Gastrocnemius medialis (tissue), 4 donors: ENCODE measurements around the gene MYO16. TPM values are rescaled to one million over a fixed set of nuclear protein-coding genes. Genes with fewer than 3 reads are reported as not detected.

Experiments used
- ATAC-seq, 2 donors: fragments of 150-250 bp; one replicate each; pipeline ENCODE4 v1.9.1; 2016
- DNase-seq, 2 donors: peaks; one replicate each; pipeline ENCODE4 v3.0.0-alpha.2; 2019
- H3K27ac ChIP-seq, 4 donors: fragments of 200-600 bp; sonication (generic); 1 replicate in 1 of 4; 2 replicates in 3 of 4; pipeline ENCODE4 v1.5.1; 2016 to 2018; ENCODE audit warnings: mild to moderate bottlenecking in 2 of 4, moderate library complexity in 1 of 4
- H3K27me3 ChIP-seq, 3 donors: fragments of 200-600 bp; sonication (generic) in 2 of 3; 1 replicate in 1 of 3; 2 replicates in 2 of 3; pipeline versions ENCODE4 v1.5.1 to v1.6.0; 2016 to 2019; ENCODE audit warnings: mild to moderate bottlenecking in 1 of 3, moderate library complexity in 1 of 3
- H3K36me3 ChIP-seq, 2 donors: fragments of 200-600 bp; sonication (generic) in 1 of 2; one replicate each; pipeline ENCODE4 v1.5.1; 2017 to 2018
- H3K4me1 ChIP-seq, 2 donors: fragments of 200-600 bp; sonication (generic) in 1 of 2; one replicate each; pipeline ENCODE4 v1.5.1; 2016 to 2017; ENCODE audit warnings: mild to moderate bottlenecking in 2 of 2
- H3K4me3 ChIP-seq, 4 donors: fragments of 200-600 bp; sonication (generic) in 3 of 4; 1 replicate in 1 of 4; 2 replicates in 3 of 4; pipeline ENCODE4 v1.5.1; 2016 to 2019; ENCODE audit warnings: mild to moderate bottlenecking in 2 of 4
- H3K9me3 ChIP-seq, 3 donors: fragments of 200-600 bp; sonication (generic) in 2 of 3; 1 replicate in 1 of 3; 2 replicates in 2 of 3; pipeline ENCODE4 v1.5.1; 2016 to 2019
- CTCF ChIP-seq, 5 experiments: fragments of 450-650 bp in 3 of 5; fragments of 200-600 bp in 2 of 5; sonication (generic) in 2 of 5; IDR thresholded peaks in 4 of 5; conservative IDR thresholded peaks in 1 of 5; 1 replicate in 4 of 5; 2 replicates in 1 of 5; pipeline ENCODE4 v1.5.1; 2016 to 2019; ENCODE audit warnings: antibody characterized with exemption in 5 of 5, mild to moderate bottlenecking in 3 of 5, moderate library complexity in 3 of 5
- POLR2A ChIP-seq, 2 donors: fragments of 450-650 bp; IDR thresholded peaks; one replicate each; pipeline ENCODE4 v1.6.1; 2017; ENCODE audit warnings: antibody characterized with exemption in 2 of 2, mild to moderate bottlenecking in 2 of 2, moderate library complexity in 2 of 2
- in situ Hi-C, 4 donors: fragments of 200-750 bp; cut with MboI; loops; one replicate each; pipeline versions ENCODE4 v1.15.0 to v1.8.0; 2017; ENCODE audit warnings: low sequenced_read_pairs in 4 of 4
- intact Hi-C: fragments of 100-400 bp; cut with DNase I; formaldehyde crosslinking; loops from one replicate; pipeline ENCODE4 v1.15.1; 2023; ENCODE audit warnings: low total_unique reads
- total RNA-seq, 4 donors: library from RNA; depleted of rRNA; stranded (reverse); fragments of >200 nt; gene quantifications; one replicate each; pipeline versions ENCODE4 v1.1.0 to v1.2.3, GENCODE V29; 2016

Gene MYO16
- total RNA-seq, 4 donors from 2014 or later, result 0.02 TPM; not detected in 3

GRCh38 chr13:109226631-109227030 is 597.2 kb downstream of the MYO16 start:
- Histone ChIP-seq H3K4me1 (no peaks in the 10 kb centered on the region), H3K9me3 (no peaks in the 10 kb centered on the region), H3K4me3 (no peak overlapping the region), H3K36me3 (no peaks in the 10 kb centered on the region), H3K27me3 (no peaks in the 10 kb centered on the region), H3K27ac (no peak overlapping the region)
- intact Hi-C loops, result no loop called here
- in situ Hi-C loops, result no loop called here
- no peak for ATAC-seq
- DNase-seq, result no peak
- no peak for TF ChIP-seq POLR2A (IDR thresholded peaks at IDR 0.05)

- DNase-seq (no peak), ATAC-seq (no peak)
- H3K27me3 ChIP-seq, result no peaks in the 10 kb centered on the region
- H3K4me1 ChIP-seq, result no peaks in the 10 kb centered on the region
- H3K36me3 ChIP-seq, result no peaks in the 10 kb centered on the region
- TF ChIP-seq CTCF (IDR thresholded peaks at IDR 0.05 in 4 of 5, conservative IDR thresholded peaks at IDR 0.05 in 1 of 5) (no peak), POLR2A (IDR thresholded peaks at IDR 0.05) (no peak)
- H3K4me3 ChIP-seq, result no peak overlapping the region
- intact Hi-C loops (no loop called here), in situ Hi-C loops (no loop called here)
- no peak overlapping the region for H3K27ac ChIP-seq
- no peaks in the 10 kb centered on the region for H3K9me3 ChIP-seq
These were observed 598.0 kb downstream of the MYO16 start for GRCh38 chr13:109227344-109227940.

- Histone ChIP-seq H3K27me3 (no peaks in the 10 kb centered on the region), H3K9me3 (no peaks in the 10 kb centered on the region), H3K4me1 (no peaks in the 10 kb centered on the region), H3K36me3 (no peaks in the 10 kb centered on the region), H3K27ac (no peak overlapping the region), H3K4me3 (no peak overlapping the region)
- no peak for TF ChIP-seq POLR2A (IDR thresholded peaks at IDR 0.05)
- no peak for TF ChIP-seq CTCF (IDR thresholded peaks at IDR 0.05 in 4 of 5, conservative IDR thresholded peaks at IDR 0.05 in 1 of 5)
- in situ Hi-C loops (no loop called here), intact Hi-C loops (no loop called here)
- no peak for ATAC-seq
- DNase-seq, result no peak
These were observed 598.8 kb downstream of the MYO16 start for GRCh38 chr13:109228211-109228610.

- H3K36me3 ChIP-seq, result no peaks in the 10 kb centered on the region
- H3K27me3 ChIP-seq, result no peaks in the 10 kb centered on the region
- H3K9me3 ChIP-seq, result no peaks in the 10 kb centered on the region
- H3K4me3 ChIP-seq, result no peak overlapping the region
- TF ChIP-seq CTCF (IDR thresholded peaks at IDR 0.05 in 4 of 5, conservative IDR thresholded peaks at IDR 0.05 in 1 of 5) (no peak), POLR2A (IDR thresholded peaks at IDR 0.05) (no peak)
- in situ Hi-C loops, result no loop called here
- intact Hi-C loops, result no loop called here
- DNase-seq, result no peak
- H3K27ac ChIP-seq, result no peak overlapping the region
- H3K4me1 ChIP-seq, result no peaks in the 10 kb centered on the region
- ATAC-seq, result no peak
These were observed 602.5 kb downstream of the MYO16 start for GRCh38 chr13:109231888-109232287.

DNA sequence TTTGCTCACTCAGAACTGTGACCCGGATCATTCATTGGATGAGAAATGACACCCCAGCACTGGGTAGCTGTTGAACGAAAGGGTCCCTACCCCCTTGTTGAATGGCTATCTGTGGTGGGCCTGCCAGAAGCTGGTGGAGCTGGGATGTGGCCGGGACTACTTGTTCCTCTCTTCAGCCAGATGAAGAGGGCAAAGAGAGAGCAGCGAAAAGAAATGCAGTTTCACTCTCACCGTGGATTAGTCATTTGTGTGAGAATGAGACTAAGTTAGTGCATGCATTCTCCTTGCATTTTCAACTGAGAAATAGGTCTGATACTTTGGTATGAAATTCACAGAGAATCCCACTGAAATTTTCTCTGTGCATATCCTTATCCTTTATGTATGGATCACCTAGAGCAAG is 603.9 kb downstream of the MYO16 start:
- H3K36me3 ChIP-seq, result no peaks in the 10 kb centered on the region
- H3K27ac ChIP-seq, result no peak overlapping the region
- intact Hi-C loops (no loop called here), in situ Hi-C loops (no loop called here)
- H3K9me3 ChIP-seq, result no peaks in the 10 kb centered on the region
- no peaks in the 10 kb centered on the region for H3K27me3 ChIP-seq
- no peak for TF ChIP-seq CTCF (IDR thresholded peaks at IDR 0.05 in 4 of 5, conservative IDR thresholded peaks at IDR 0.05 in 1 of 5)
- TF ChIP-seq POLR2A (IDR thresholded peaks at IDR 0.05), result no peak
- no peak overlapping the region for H3K4me3 ChIP-seq
- ATAC-seq (no peak), DNase-seq (no peak)
- no peaks in the 10 kb centered on the region for H3K4me1 ChIP-seq
